CD4-positive, CD25-positive, alpha-beta regulatory T cell (primary cell): ENCODE measurements around the gene DEFB115. TPM values are rescaled to one million over a fixed set of nuclear protein-coding genes. Genes with fewer than 3 reads are reported as not detected.

Experiments
- ATAC-seq, 2 donors: fragments of 150-1000 bp; cut with Tn5 transposase; one replicate each; pipeline ENCODE4 v1.10.0; 2021; ENCODE audit warnings: low read depth in 2 of 2, moderate number of reproducible peaks in 2 of 2, moderate library complexity in 1 of 2
- DNase-seq, 3 donors: peaks; one replicate each; pipeline versions ENCODE4 v3.0.0 to v3.0.0-alpha.2; 2012 to 2022; ENCODE audit warnings: mixed read lengths in 1 of 3
- H3K27ac ChIP-seq: one replicate; pipeline ENCODE4 v1.7.0; 2013; ENCODE audit warnings: mild to moderate bottlenecking, low read length; ENCODE audit not compliant: insufficient read depth, poor library complexity, severe bottlenecking
- H3K27me3 ChIP-seq: one replicate; pipeline ENCODE4 v1.7.0; 2013; ENCODE audit warnings: low read length; ENCODE audit not compliant: control insufficient read depth, insufficient read depth
- H3K36me3 ChIP-seq: one replicate; pipeline ENCODE4 v1.7.0; 2013; ENCODE audit warnings: mild to moderate bottlenecking, low read length, moderate library complexity; ENCODE audit not compliant: control insufficient read depth, insufficient read depth
- H3K4me1 ChIP-seq: 2 replicates; pipeline ENCODE4 v1.7.0; 2013; ENCODE audit warnings: mild to moderate bottlenecking, low read length; ENCODE audit not compliant: insufficient read depth, control insufficient read depth, poor library complexity, severe bottlenecking
- H3K4me3 ChIP-seq: one replicate; pipeline ENCODE4 v1.7.0; 2013; ENCODE audit warnings: low read depth, mild to moderate bottlenecking, low read length, moderate library complexity
- H3K9me3 ChIP-seq, 2 experiments: 1 replicate in 1 of 2; 2 replicates in 1 of 2; pipeline ENCODE4 v1.7.0; 2013; ENCODE audit warnings: low read length in 2 of 2, mild to moderate bottlenecking in 1 of 2, moderate library complexity in 1 of 2; ENCODE audit not compliant: control insufficient read depth in 2 of 2
- H3K27ac Mint-ChIP-seq, 3 donors: one replicate each; pipeline ENCODE4 v1.8.0; 2020 to 2022; ENCODE audit warnings: mild to moderate bottlenecking in 3 of 3, mixed read lengths in 3 of 3, moderate library complexity in 2 of 3
- H3K27me3 Mint-ChIP-seq: one replicate; pipeline ENCODE4 v1.8.0; 2022; ENCODE audit warnings: mild to moderate bottlenecking, mixed read lengths
- H3K36me3 Mint-ChIP-seq: one replicate; pipeline ENCODE4 v1.8.0; 2020; ENCODE audit warnings: mixed read lengths
- H3K4me1 Mint-ChIP-seq, 4 donors: one replicate each; pipeline ENCODE4 v1.8.0; 2020 to 2022; ENCODE audit warnings: mixed read lengths in 4 of 4, mild to moderate bottlenecking in 1 of 4
- H3K4me3 Mint-ChIP-seq, 4 donors: one replicate each; pipeline ENCODE4 v1.8.0; 2020 to 2022; ENCODE audit warnings: mild to moderate bottlenecking in 4 of 4, mixed read lengths in 4 of 4, moderate library complexity in 3 of 4
- H3K9me3 Mint-ChIP-seq, 7 donors: one replicate each; pipeline ENCODE4 v1.8.0; 2020 to 2022; ENCODE audit warnings: mixed read lengths in 7 of 7, mild to moderate bottlenecking in 3 of 7, moderate library complexity in 2 of 7
- polyA plus RNA-seq, 4 donors: library from polyadenylated mRNA; unstranded; fragments of 300-500 nt; fragmentation: Illumina TruSeq; gene quantifications; one replicate each; pipeline ENCODE4 v1.2.3, GENCODE V29; 2021
- total RNA-seq: library from RNA; stranded (reverse); gene quantifications from one replicate; pipeline ENCODE4 v1.2.3, GENCODE V29; 2022

Gene DEFB115
- total RNA-seq (not detected), polyA plus RNA-seq (not detected)

GRCh38 chr20:31257364-31257763 lies at the start of gene DEFB115:
TSS of gene DEFB115 (plus strand) at chr20:31257664. CDS start at chr20:31257664, 0 bp downstream.
- Mint-ChIP-seq H3K4me3 (no peak within 1 kb of the TSS), H3K27me3 (no peaks in the 10 kb centered on the region), H3K9me3 (peaks cover 4 to 15% (median 6%) of the 10 kb centered on the region in 7 donors), H3K27ac (no peak within 1 kb of the TSS), H3K4me1 (no peaks in the 10 kb centered on the region), H3K36me3 (no peaks in the 10 kb centered on the region)
- no peaks in the 10 kb centered on the region for H3K27me3 ChIP-seq
- no peaks in the 10 kb centered on the region for H3K9me3 ChIP-seq
- no peak for ATAC-seq
- no peak within 1 kb of the TSS for H3K27ac ChIP-seq
- H3K36me3 ChIP-seq, result no peaks in the 10 kb centered on the region
- DNase-seq, result no peak
- no peaks in the 10 kb centered on the region for H3K4me1 ChIP-seq
- H3K4me3 ChIP-seq, result no peak within 1 kb of the TSS

- DNase-seq (no peak), ATAC-seq (no peak)
- H3K9me3 ChIP-seq, result peaks cover 79 to 85% of the 10 kb centered on the region in 2 experiments
- Mint-ChIP-seq H3K36me3 (no peaks in the 10 kb centered on the region), H3K4me3 (no peak overlapping the region), H3K4me1 (no peaks in the 10 kb centered on the region), H3K27me3 (no peaks in the 10 kb centered on the region), H3K9me3 (no peaks in the 10 kb centered on the region), H3K27ac (no peak overlapping the region)
- H3K4me3 ChIP-seq, result no peak overlapping the region
- no peaks in the 10 kb centered on the region for H3K36me3 ChIP-seq
- no peak overlapping the region for H3K27ac ChIP-seq
- no peaks in the 10 kb centered on the region for H3K4me1 ChIP-seq
- no peaks in the 10 kb centered on the region for H3K27me3 ChIP-seq
Measured at GRCh38 chr20:31236953-31237352, 20.5 kb upstream of the DEFB115 start.

DNA sequence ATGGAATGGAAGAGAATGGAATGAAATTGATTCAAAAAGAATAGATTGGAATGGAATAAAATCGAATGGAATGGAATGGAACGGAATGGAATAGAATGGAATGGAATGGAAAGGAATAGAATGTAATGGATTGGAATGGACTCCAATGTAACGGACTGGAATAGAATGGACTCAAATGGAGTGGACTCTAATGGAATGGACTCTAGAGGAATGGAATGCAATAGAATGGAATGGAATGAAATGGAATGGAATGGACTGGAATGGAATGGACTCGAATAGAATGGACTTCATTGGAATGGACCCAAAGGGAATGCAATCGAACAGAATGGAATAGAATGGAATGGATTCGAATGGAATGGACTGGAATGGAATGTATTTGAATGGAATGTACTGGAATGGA lies 19.7 kb upstream of the DEFB115 start:
- Histone ChIP-seq H3K4me3 (no peak overlapping the region), H3K4me1 (no peaks in the 10 kb centered on the region), H3K27me3 (no peaks in the 10 kb centered on the region), H3K27ac (no peak overlapping the region), H3K36me3 (no peaks in the 10 kb centered on the region), H3K9me3 (peaks cover 79 to 84% of the 10 kb centered on the region in 2 experiments)
- H3K4me3 Mint-ChIP-seq, result no peak overlapping the region
- DNase-seq (no peak), ATAC-seq (no peak)
- no peaks in the 10 kb centered on the region for H3K4me1 Mint-ChIP-seq
- no peaks in the 10 kb centered on the region for H3K36me3 Mint-ChIP-seq
- no peak overlapping the region for H3K27ac Mint-ChIP-seq
- H3K27me3 Mint-ChIP-seq, result no peaks in the 10 kb centered on the region
- H3K9me3 Mint-ChIP-seq, result no peaks in the 10 kb centered on the region

GRCh38 chr20:31239139-31239538 lies 18.3 kb upstream of the DEFB115 start:
- H3K4me3 Mint-ChIP-seq, result no peak overlapping the region
- Histone ChIP-seq H3K36me3 (no peaks in the 10 kb centered on the region), H3K4me3 (no peak overlapping the region), H3K9me3 (peaks cover 84 to 86% of the 10 kb centered on the region in 2 experiments), H3K27ac (no peak overlapping the region), H3K27me3 (no peaks in the 10 kb centered on the region), H3K4me1 (no peaks in the 10 kb centered on the region)
- H3K27ac Mint-ChIP-seq, result no peak overlapping the region
- ATAC-seq (no peak), DNase-seq (no peak)
- H3K9me3 Mint-ChIP-seq, result no peaks in the 10 kb centered on the region
- H3K27me3 Mint-ChIP-seq, result no peaks in the 10 kb centered on the region
- H3K36me3 Mint-ChIP-seq, result no peaks in the 10 kb centered on the region
- no peaks in the 10 kb centered on the region for H3K4me1 Mint-ChIP-seq

DNA sequence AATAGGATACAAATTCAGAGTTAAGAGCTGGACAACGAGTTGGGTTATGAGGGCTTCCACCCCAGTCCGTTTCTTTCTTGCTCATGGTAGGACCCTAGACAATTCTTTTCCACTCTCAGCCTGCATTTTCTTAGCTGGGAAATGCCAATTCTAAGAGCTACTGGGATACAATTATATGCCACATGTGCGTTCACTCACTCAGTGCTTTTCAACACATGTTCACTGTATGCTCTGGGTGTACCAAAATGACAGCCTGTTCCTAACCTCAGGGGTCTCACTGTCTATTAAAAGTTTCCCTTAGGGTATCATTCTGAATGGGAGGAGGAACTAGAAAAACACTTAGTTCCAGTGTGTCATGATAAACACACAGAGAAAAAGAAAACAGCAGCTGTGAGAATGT lies 505 bp upstream of the DEFB115 start:
- no peaks in the 10 kb centered on the region for H3K27me3 ChIP-seq
- Mint-ChIP-seq H3K4me3 (no peak overlapping the region), H3K27ac (no peak overlapping the region), H3K27me3 (no peaks in the 10 kb centered on the region), H3K4me1 (no peaks in the 10 kb centered on the region), H3K36me3 (no peaks in the 10 kb centered on the region), H3K9me3 (peaks cover 4 to 16% (median 6%) of the 10 kb centered on the region in 7 donors)
- no peak overlapping the region for H3K27ac ChIP-seq
- H3K4me3 ChIP-seq, result no peak overlapping the region
- H3K4me1 ChIP-seq, result no peaks in the 10 kb centered on the region
- H3K36me3 ChIP-seq, result no peaks in the 10 kb centered on the region
- DNase-seq (no peak), ATAC-seq (no peak)
- no peaks in the 10 kb centered on the region for H3K9me3 ChIP-seq

- no peak overlapping the region for H3K4me3 Mint-ChIP-seq
- no peak overlapping the region for H3K27ac Mint-ChIP-seq
- H3K27me3 Mint-ChIP-seq, result no peaks in the 10 kb centered on the region
- Histone ChIP-seq H3K9me3 (no peaks in the 10 kb centered on the region), H3K27me3 (no peaks in the 10 kb centered on the region), H3K36me3 (no peaks in the 10 kb centered on the region), H3K4me1 (no peaks in the 10 kb centered on the region), H3K4me3 (no peak overlapping the region), H3K27ac (no peak overlapping the region)
- H3K4me1 Mint-ChIP-seq, result no peaks in the 10 kb centered on the region
- H3K36me3 Mint-ChIP-seq, result no peaks in the 10 kb centered on the region
- DNase-seq, result no peak
- ATAC-seq, result no peak
- peaks cover 2 to 11% (median 6%) of the 10 kb centered on the region in 7 donors for H3K9me3 Mint-ChIP-seq
Measured at GRCh38 chr20:31260326-31260932, 3.0 kb downstream of the DEFB115 start.

DNA sequence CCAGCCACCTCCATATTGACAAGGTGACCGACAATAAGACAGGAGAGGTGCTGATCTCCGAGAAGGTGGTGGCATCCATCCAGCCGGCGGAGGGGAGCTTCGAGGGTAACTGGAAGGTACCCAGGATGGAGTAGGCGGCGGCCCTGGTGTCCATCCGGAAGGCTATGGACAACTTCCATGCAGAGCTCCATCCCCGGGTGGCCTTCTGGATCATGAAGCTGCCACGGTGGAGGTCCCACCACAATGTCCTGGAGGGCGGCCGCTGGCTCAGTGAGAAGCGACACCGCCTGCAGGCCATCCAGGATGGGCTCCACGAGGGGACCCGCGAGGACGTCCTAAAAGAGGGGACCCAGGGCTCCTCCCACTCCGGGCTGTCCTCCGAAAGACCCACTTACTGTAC lies 17.0 kb downstream of the DEFB115 start:
- H3K4me3 Mint-ChIP-seq, result no peak overlapping the region
- no peak overlapping the region for H3K4me3 ChIP-seq
- no peaks in the 10 kb centered on the region for H3K36me3 Mint-ChIP-seq
- peaks cover 4 to 36% (median 9%) of the 10 kb centered on the region in 7 donors for H3K9me3 Mint-ChIP-seq
- no peaks in the 10 kb centered on the region for H3K4me1 ChIP-seq
- DNase-seq (no peak), ATAC-seq (no peak)
- H3K27ac ChIP-seq, result no peak overlapping the region
- H3K27ac Mint-ChIP-seq, result no peak overlapping the region
- H3K36me3 ChIP-seq, result no peaks in the 10 kb centered on the region
- H3K27me3 ChIP-seq, result no peaks in the 10 kb centered on the region
- H3K27me3 Mint-ChIP-seq, result no peaks in the 10 kb centered on the region
- peaks cover 19 to 39% of the 10 kb centered on the region in 2 experiments for H3K9me3 ChIP-seq
- H3K4me1 Mint-ChIP-seq, result no peaks in the 10 kb centered on the region

DNA sequence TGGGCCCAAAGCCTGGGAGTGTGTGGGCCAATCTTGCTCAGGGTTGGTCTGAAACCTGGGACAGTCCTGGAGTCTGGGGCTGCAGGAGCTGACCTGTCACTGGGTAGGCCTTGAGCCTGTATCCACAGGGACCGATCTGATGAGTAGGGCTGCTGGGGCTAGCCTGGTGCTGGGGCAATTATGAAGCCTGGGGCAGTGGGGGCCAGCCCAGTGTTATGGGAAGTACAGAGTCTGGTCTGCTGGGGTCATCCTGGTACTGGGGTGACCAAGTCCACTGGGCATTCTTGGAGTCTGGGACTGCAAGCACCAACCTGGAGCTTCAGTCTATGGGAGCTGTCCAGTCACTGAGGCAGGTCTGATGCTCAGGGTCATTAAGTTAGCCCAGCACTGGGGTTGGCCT lies 20.7 kb downstream of the DEFB115 start:
- no peak for ATAC-seq
- no peak for DNase-seq
- peaks cover 0 to 11% of the 10 kb centered on the region in 2 experiments for H3K9me3 ChIP-seq
- Mint-ChIP-seq H3K27ac (no peak overlapping the region), H3K36me3 (no peaks in the 10 kb centered on the region), H3K4me3 (no peak overlapping the region), H3K27me3 (no peaks in the 10 kb centered on the region), H3K9me3 (peaks cover 0 to 16% (median 8%) of the 10 kb centered on the region in 7 donors), H3K4me1 (no peaks in the 10 kb centered on the region)
- H3K27ac ChIP-seq, result no peak overlapping the region
- no peaks in the 10 kb centered on the region for H3K27me3 ChIP-seq
- H3K4me1 ChIP-seq, result no peaks in the 10 kb centered on the region
- H3K4me3 ChIP-seq, result no peak overlapping the region
- no peaks in the 10 kb centered on the region for H3K36me3 ChIP-seq
